GM20431 (cell line): ENCODE data around the gene MASP1.
"Not testable (repeated sequence)": the region's sequence is repeated elsewhere in the genome, so short reads cannot be mapped to it uniquely, and the experiment has no call there.

Experiments
- in situ Hi-C: fragments of 300-500 bp; cut with MseI, MboI; formaldehyde crosslinking; loops from one replicate; pipeline ENCODE4 v1.15.0; 2020; ENCODE audit warnings: low sequenced_read_pairs; ENCODE audit not compliant: unreplicated experiment

The MASP1 gene

GRCh38 chr3:187267306-187267705, 24.2 kb downstream of the MASP1 start:
- in situ Hi-C loops = no loop called here

- in situ Hi-C loops = no loop called here
These were observed 24.8 kb downstream of the MASP1 start for GRCh38 chr3:187266691-187267090.

GRCh38 chr3:187265461-187265955, 26.0 kb downstream of the MASP1 start:
- in situ Hi-C loops = no loop called here

GRCh38 chr3:187264911-187265310, 26.6 kb downstream of the MASP1 start:
- in situ Hi-C loops = no loop called here

GRCh38 chr3:187264021-187264420, 27.5 kb downstream of the MASP1 start:
- in situ Hi-C loops = no loop called here

- in situ Hi-C loops = no loop called here
These were observed 28.3 kb downstream of the MASP1 start for GRCh38 chr3:187263270-187263669.

- in situ Hi-C loops = no loop called here
These were observed 29.2 kb downstream of the MASP1 start for GRCh38 chr3:187262360-187262759.

- in situ Hi-C loops = no loop called here
These were observed 30.0 kb downstream of the MASP1 start for GRCh38 chr3:187261541-187261969.

GRCh38 chr3:187259171-187259570, 32.4 kb downstream of the MASP1 start:
- in situ Hi-C loops = no loop called here

GRCh38 chr3:187257992-187258692, 33.4 kb downstream of the MASP1 start:
- in situ Hi-C loops = no loop called here

GRCh38 chr3:187257471-187257870, 34.1 kb downstream of the MASP1 start:
- in situ Hi-C loops = no loop called here

GRCh38 chr3:187256051-187256616, 35.4 kb downstream of the MASP1 start:
- in situ Hi-C loops = no loop called here

- in situ Hi-C loops = no loop called here
These were observed 36.2 kb downstream of the MASP1 start for GRCh38 chr3:187255314-187255713.

GRCh38 chr3:187252311-187252710, 39.2 kb downstream of the MASP1 start:
- in situ Hi-C loops = no loop called here

- in situ Hi-C loops = no loop called here
These were observed 39.9 kb downstream of the MASP1 start for GRCh38 chr3:187251599-187251998.

GRCh38 chr3:187247398-187247797, 44.1 kb downstream of the MASP1 start:
- in situ Hi-C loops = no loop called here

- in situ Hi-C loops = no loop called here
These were observed 47.5 kb downstream of the MASP1 start for GRCh38 chr3:187243933-187244524.

GRCh38 chr3:187242900-187243299, 48.6 kb downstream of the MASP1 start:
- in situ Hi-C loops = no loop called here

- in situ Hi-C loops = no loop called here
These were observed 49.1 kb downstream of the MASP1 start for GRCh38 chr3:187242435-187242834.

GRCh38 chr3:187238835-187239234, 52.7 kb downstream of the MASP1 start:
- in situ Hi-C loops = not testable (repeated sequence)

GRCh38 chr3:187238239-187238638, 53.3 kb downstream of the MASP1 start:
- in situ Hi-C loops = no loop called here
